Stimulated activated CD4-positive, alpha-beta T cell treated with anti-CD3 and anti-CD28 coated beads, Interleukin-15, amount 100 ng/mL, for 48 hours (primary cell): ENCODE results near the gene KANK4.

Experiments used
- DNase-seq, 2 donors: peaks; one replicate each; pipeline ENCODE4 v3.0.0-alpha.2; 2020; ENCODE audit warnings: low read depth in 2 of 2

Gene KANK4

DNA sequence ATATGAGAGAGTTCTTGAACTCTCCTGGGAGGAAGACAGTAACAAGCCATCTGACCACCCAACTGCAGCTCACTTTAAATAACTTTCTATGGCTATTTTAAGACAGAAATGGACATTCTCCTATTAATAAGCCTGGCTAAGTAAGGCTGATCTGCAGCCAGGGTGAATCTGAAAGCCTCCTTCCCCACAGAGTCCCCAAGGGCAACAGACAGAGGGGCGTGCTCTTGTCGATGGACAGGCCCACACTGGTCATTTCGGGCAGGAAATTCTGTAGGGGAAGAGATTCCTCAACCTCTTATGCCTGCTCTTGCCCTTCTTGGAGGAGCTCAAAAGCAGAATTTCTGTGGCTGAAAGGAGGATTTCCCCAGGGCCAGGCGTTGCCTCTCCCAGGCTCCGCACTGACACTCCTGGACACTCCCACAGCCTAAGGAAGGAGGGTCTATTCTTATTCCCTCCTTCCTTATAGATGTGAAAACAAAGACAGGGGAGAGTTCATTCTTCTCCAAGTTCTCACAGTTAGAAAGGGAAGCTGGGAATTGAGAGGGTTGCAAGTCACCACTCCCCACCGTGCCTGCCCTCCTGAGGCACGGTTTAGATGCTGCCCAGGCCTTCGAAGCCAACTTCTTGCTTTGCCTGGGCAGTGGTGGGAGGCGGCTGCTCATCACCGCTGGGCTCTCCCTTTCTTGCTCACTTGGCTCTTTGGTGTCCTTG lies 17.9 kb upstream of the KANK4 start:
- DNase-seq = no peak

DNA sequence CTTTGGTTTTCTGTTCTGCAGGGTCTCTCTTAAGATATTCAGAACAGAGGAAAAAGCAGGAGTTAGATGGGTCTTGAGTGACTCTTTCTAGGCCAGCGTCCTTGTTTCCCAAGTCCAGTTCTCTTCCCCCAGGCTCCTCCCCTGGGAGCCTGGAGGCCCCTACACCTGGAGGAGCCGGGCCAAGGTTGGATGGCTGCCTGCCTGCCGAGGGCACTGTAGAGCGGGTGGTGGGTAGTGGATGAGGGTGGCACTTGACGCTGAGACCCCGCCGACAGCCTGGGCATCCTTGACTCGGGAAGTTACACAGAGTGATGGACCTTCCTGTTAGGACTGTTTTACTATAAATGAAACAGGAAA lies 17.4 kb upstream of the KANK4 start:
- DNase-seq = no peak

DNA sequence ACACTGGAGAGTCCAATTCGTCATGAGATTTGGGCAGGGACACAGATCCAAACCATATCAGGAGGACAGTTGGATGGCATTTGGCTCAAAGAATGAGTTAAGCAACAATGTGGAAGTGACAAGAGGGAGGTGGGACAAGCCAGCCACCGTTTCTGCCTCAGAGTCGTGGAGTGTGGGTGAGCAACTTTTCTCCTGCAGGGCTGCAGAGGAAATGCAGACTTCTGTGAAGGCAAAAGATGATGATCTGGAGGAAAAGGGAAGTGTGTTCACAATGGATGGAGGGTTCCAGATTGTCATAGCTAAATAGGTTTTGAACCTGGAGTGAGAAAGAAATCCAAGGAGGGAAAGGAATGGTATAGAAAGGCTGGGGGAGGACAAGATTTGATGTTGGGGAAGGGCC lies 16.4 kb upstream of the KANK4 start:
- DNase-seq = no peak

DNA sequence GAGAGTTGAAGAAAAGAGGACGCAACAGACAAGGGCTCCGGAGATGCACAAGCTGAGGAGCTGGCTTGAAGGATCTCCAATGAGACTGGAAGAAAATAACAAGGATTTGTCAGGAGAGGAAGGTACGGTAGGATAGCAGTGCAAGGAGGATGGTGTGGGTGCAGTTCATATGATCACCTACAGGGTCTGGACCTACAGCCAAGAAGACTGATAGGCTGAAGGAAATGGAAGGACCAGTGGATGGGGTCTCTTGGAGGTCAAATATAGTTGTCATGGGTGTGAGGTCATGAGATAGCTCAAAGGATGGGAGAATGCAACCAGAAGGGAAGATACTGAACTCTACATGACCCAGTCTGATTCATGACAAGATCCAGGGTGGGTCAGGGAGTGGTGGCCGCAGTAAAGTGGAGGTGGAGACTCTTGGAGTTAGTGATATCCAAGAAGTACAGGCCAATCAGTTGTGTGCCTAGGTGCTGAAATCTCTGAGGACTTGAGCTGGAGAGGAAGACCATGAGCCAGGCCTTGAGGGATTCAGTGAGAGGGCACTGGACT lies 15.3 kb upstream of the KANK4 start:
- DNase-seq = no peak

DNA sequence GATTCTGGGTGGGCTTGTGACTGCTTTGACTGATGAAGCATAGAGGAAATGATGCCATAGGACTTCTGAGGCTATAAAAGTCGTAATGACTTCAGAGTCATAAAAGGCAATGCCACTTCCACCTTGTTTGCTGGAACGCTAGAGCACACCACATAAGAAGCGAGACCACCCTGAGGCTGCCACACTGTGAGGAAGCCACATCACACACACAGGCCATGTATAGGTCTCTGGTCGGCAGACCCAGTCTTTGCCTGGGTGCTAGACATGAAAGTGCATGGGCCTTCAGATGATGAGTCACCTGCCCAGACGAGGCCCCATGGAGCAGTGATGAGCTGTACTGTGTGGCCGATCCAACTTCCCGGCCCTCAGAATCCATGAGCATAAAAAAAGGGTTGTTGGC lies 14.2 kb upstream of the KANK4 start:
- DNase-seq = no peak

DNA sequence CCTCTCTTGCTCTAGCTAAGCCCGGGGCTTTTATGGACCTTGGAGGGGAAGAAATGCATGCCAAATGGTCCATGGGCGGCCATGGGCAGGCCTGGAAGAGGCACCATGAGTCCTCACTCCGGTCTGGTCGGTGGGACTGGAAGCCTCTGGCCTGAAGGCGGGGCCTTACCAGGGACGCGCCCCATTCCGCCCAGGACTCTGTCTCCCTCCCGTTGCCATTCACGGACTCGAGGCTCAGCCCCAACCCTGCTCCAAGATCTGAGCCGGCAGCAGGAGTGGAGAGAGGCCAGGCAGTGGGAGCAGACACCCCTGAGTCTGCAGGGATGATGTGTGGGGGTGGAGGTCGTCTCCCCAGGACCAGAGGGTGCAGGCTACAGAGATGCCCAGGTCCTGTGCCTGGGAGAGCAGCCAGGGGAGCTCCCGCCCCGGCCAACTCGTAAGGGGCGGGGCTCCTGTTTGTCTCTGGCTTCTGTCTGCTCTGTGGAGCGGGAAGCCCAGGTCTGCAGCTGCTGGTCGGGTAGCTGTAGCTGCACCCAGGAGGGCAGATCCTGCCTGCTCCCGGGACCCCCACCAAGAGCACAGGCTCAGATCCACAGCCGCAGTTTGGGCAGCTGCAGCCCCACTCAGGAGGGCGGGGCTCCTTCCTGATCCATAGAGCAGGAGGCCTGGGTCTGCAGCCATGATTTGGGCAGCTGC lies 8.3 kb upstream of the KANK4 start:
- no peak for DNase-seq

DNA sequence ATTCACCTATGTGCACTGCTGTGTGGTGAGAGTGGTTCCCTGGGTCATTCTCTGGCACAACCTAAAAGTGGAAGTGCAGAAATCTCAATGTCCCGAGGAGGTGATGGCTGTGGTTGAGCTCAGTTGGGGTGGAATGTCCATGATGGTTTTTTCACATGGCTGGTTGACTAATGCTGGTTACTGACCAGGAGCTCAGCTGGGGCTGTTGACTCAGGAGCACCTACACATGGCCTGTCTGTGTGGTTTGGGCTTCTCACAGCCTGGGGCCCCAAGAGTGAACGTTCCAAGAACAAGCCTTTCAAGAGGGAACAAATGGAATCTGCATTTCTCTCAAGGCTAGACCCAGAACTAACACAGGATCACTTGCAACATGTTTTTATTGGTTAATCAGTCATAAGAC lies 6.4 kb upstream of the KANK4 start:
- no peak for DNase-seq

DNA sequence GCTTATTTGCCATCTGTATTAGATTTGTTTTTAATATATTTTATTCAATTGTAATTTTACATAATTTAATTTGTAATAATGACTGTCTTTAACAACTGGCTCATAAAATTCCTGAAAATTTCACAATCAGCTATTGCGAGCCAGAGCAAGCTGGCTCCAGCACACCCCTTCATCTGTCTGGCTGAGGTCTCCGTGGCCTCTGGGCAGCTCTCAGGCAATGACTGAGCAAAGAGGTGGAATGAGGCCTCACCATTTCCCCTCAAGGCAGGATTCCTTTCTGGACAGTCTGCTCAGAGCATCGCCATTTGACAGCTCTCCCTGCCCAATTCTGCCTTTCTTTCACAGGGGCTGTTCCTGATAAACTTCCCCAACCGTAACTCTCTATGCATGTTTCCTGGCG lies 5.8 kb upstream of the KANK4 start:
- DNase-seq = no peak

DNA sequence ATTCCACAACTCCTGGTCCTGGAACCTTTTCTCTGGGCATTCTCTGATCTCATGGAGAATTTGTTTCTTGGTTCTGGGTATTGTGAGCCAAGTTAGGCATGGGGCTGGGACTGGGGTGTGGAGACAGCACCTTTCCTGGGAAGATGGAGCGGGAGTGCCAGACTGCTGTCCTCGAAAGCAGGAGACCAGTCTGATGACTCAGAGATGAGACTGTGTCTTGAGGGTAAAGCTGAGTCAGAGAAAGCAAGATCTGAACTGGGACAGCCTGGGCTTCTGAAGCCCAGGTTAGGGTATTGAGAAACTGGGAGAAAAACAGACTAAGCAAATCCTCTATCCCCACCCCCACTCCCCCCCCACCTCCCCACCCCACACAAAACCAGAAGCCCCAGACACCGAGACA lies 2.2 kb upstream of the KANK4 start:
- DNase-seq = no peak

DNA sequence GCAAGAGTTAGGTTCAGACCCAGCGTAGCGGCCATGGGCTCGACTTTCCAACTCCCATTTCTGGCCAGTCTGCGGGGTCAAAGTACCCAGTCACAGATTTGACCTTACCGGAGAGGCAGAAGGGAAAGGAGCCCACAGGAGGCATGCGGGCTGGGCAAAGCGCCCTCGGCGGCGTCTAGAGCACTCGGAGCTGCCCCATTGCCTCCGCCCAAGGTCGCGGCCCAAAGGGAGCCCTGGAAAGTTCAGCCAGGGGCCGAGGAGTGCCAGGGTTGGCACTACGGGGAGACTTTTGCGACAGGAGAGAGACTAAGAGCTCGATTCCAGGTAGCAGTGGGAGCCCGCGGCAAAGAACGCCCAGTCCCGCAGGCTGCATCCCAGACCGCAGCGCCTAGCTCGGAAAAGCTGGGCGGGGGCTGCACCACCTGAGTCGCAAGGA lies 896 bp downstream of the KANK4 start:
- no peak for DNase-seq

DNA sequence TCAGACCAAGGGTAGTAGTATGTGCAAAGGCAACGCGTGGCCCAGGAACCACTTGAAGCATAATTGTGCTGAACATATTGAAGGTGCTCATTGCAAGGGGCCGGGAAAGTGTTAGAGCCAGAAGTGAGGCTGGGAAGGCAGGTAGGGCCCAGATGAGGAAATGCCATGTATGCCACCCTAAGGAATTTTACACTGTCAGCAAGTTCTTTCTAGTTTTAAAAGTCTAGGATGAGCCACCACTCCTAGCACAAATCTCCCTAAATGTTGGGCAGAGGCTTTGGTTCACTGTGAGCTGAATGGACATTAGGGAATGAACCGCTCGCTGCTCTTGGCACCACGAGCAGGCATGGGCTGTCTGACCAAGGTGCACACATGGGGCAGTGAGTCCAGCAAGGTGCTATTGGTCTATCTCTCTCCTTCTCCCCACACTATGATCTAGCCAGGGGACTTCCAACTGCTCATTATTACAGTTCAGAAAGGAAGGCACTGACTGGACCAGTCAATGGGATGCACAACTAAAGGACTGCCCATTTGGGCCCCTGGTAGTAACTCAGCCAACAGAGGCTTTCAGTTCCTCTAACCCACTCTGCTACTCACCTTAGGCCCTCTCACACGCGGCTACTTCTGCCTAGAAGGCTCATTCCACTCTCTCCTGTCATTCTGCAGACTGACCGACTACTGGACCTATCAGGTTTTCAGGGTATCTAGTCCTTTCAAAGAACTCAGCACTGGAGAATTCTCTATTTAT lies 2.0 kb downstream of the KANK4 start:
- DNase-seq = no peak

DNA sequence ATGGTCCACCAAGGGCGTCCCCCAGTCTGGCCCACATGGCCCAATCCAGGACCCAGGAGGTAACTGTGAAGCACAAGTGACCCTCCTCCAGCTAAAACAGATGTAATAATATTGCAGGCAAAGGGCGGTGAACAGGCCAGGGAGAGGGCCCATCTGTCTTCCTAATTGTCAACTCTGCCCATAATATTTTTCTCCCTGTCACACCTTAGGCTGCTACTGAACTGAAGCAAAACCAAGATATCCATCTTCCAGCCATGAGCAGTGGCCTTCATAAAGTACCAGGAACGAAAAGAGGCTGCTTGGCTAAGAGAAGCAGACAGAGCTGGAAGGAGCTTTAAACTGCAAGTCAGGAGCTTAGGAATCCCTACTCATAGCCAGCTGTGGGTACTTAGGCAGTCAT lies 3.1 kb downstream of the KANK4 start:
- no peak for DNase-seq

DNA sequence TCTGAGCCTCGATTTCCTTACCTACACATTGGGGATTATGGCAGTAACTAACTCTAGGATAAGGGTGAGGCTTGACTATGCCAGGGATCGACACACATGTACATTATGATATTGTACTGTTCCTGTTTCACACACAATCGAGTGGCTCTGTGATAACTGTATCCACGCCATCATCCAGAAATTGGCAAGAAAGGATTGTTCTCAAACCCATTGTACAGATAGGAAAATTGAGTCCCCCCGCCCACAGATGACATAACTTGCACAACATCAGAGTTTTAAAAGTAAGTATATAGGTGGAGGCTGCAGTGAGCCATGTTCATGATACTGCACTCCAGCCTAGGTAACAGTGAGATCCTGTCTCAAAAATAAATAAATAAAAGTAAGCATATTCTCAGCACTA lies 3.8 kb downstream of the KANK4 start:
- no peak for DNase-seq

DNA sequence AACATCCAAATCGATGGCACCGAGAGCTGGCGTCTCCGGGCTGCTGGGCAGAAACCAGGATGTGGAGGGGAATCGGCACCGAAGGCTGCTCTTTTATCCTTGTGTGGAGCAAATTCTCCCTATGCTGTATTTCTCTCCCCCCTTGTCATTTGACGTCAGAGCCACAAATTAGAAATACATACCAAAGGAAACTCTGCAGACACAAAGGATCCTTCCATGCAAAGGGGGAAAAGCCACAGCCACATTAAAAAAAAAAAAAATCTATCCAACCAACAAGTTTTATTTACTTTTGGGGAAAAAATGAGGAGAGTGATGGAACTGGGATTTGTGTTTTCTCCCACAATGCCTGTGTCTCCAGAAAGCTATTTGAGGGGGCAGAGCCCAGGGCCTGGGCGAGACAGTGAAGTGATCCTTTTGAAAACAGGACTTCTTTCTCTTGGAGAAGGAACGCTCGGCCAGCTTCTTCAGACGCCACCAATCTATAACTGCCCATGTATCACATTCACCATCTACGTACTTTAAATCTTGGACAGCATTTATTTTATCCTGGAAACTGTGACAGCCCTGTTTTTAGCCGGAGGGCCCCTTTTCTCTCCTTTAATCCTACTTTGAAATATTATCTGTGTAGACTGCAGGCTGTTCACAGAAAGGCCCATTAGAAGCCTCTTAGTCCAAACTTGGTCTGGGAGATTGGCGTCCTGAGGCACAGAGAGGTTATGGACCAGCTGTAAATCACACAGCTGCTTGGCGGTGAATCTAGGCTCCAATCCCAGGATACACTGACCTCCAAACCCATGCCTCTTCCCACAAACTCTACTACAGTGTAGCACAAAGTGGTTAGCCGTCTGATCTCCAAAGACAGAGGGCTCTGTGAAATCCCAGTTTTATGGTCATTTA lies 4.5 kb downstream of the KANK4 start:
- no peak for DNase-seq

DNA sequence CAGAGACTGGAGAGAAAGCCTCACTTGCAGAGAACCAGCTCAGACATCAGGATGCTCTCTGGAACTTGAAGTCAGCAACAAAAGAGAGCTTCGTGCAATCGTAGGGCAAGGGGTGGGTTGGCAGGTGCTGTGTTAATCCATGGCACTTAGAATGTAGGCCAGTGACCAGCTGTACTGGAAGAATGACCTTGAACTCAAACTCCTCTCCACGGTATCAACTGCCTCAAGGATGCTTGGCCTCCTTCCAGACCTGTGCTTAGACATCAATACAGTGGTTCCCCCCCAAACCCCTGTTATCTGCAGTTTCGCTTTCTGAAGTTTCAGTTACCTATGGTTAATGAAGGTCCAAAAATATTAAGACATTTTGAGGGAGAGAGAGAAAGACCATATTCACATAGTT lies 6.5 kb downstream of the KANK4 start:
- no peak for DNase-seq

DNA sequence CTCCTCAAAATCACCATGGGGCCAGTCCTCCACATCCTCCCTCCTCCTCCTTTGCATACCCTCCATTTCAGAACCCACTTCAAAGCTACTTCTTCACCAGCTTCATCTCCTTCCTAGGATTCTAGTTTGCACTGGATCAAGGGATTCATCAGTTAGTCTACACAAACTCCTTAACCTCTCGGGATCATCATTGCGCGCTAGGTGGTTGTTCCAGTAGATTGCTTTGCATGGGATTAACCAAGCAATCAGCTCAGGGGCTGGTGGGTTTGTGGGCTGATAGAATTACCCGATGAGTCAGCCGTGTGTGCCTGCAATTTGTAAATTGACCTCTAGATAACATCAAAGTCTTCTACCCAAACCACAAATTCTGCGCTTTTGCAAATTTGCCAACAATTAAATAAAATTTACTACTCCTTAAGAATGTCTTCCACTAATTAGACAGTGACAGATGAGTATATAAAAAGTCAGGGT lies 7.7 kb downstream of the KANK4 start:
- DNase-seq = no peak

DNA sequence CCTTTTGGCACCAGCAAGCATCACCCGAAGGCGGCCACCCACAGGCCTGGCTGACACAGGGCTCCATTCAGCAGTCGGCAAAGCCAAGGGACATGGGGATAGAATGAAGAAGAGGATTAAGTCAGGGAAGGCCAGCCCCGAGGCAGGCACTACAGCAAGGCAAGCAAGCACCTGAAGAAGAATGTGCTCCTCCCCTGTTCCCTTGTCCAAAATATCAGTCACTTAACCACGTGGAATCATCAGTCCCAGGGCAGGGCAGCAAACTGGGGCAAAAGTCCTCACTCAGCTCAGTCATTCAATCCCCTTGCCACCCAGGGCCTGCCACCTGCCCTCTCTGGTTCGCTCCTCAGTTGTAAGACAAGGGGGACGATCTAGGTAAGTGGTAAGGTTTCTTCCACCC lies 9.3 kb downstream of the KANK4 start:
- DNase-seq = no peak

DNA sequence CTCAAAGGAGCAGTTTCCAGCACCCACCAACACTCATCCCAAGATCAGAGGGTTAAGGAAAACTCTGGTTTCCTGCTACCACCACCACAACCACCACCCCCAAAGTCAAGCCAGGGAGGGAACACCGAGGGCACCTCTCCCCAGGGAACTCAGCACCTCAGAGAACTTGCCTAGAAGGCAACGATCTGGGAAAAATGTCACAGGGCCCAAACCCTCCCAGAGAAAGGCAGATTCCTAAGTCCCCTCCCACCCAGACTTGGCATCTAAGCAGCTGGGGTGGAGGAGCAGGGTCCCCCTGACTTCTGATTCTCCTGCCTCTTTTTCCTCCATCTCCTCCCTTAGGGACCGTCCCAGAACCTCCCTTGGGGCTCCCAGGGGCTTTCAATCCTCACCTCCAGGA lies 10.6 kb downstream of the KANK4 start:
- no peak for DNase-seq

DNA sequence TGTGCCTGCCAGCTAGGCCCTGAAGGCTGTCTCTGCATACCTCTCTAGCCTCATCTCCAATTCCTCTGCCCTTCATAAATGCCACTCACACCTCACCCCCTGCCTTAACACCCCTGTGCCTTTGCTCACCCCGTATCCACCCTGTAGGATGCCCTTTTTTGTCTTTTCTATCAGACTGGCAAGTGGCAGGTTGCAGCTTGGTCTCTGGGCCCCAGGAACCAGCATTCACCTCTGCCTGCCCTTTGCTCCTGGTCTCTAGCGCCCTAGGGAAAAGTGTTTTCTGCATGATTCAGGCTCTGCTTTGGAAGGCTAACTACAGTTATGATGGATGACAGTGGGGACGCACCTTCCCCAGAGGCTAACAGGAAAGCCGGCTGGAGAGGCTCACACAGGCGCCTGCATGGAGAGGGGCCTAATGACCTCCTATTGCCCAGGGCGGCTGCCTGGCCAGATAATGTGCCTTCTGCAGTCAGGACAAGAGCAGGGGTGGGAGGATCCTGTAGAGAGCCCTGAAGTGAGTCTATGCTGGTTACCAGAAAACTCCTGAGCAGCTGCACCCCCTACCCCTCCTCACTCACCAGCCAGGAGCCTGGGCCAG lies 11.2 kb downstream of the KANK4 start:
- DNase-seq = no peak

DNA sequence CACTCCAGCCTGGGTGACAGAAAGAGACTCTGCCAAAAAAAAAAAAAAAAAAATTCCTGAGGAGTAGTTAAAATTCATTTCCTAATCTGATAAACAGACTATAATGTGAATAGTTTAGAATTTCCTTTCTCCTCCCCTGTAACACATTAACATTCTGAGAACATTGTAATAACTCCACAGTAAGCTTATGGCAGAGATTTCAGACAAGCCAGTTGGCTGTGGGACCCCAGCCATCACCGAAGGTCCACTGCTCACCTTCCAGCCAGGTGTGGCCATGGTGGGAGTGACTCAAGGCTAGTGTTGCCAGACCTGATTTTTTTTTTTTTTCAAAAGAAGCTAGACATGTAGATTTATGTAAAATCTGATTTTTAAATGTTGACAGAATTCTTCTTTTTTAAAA lies 11.8 kb downstream of the KANK4 start:
- no peak for DNase-seq

DNA sequence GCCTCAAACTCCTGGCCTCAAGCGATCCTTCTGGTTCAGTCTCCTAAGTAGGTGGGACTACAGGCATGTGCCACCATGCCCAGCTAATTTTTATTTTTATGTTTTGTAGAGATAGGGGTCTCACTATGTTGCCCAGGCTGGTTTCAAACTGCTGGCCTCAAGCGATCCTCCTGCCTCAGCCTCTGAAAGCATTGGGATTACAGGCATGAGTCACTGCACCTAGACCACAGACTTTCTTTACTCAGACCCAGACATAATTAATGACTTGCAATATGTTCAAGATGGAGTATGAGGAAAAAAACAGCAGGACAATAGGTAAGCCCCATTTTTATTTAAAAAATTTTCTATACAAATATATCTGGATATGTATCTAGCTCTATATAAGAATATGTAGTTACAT lies 13.2 kb downstream of the KANK4 start:
- DNase-seq = no peak
